HG03575 (cell line): ENCODE data around the gene ZNF268.
A peak's percentile ranks its signal among the peaks of the same experiment; 100 is the strongest.

Source experiments
- ATAC-seq: cut with Tn5 transposase; IDR thresholded peaks from one replicate; pipeline ENCODE4 v1.9.1; 2021; ENCODE audit not compliant: unreplicated experiment, insufficient number of reproducible peaks, low FRiP score; ENCODE audit errors: extremely low read depth

Gene ZNF268

GRCh38 chr12:133181238-133181959 is at the start of gene ZNF268:
ZNF268 (plus strand) TSS chr12:133181495; CDS start chr12:133181998, 503 bp downstream.
- ATAC-seq: peak; percentile 71

DNA sequence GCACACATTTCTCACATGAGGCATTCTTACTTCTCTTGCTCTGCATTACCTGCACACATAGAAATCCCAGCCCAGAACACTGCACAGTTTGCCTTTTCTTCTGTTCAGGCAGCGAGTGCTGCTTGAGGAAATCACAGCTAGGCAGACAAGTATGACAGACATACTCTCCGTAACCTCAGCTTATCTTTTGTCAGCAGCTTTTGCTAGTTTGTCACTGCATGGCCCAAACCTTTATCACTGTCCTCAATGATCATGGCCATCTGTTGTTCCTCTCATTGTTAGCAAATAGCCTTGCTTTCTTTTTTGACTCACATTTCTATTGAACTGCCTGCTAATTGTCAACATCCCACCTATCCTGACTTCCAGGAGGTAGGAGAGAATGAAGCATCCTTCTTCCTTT is 45.5 kb upstream of the ZNF268 start:
- ATAC-seq: no peak

GRCh38 chr12:133145981-133146380 is 35.3 kb upstream of the ZNF268 start:
- ATAC-seq: no peak

- no peak for ATAC-seq
Measured at GRCh38 chr12:133156125-133156690, 25.1 kb upstream of the ZNF268 start.

DNA sequence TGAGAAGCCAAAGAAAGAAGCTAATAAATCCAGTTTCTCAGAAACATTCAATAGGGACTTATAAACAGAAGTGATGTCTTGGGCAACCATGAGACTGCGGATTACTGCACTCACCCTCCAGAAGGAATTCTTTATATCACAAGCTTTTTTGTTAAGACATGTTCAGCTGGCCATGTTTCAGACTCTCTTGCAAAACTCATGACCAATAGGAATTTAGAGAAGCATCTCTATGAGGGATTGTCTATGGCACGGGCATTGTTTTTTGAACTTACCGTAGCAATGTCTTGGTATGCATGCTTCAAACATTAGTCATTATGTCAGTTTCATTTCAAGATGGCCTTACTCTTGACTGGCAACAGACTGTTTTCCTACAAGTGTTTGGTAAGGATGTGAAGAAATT is 15.5 kb upstream of the ZNF268 start:
- no peak for ATAC-seq

DNA sequence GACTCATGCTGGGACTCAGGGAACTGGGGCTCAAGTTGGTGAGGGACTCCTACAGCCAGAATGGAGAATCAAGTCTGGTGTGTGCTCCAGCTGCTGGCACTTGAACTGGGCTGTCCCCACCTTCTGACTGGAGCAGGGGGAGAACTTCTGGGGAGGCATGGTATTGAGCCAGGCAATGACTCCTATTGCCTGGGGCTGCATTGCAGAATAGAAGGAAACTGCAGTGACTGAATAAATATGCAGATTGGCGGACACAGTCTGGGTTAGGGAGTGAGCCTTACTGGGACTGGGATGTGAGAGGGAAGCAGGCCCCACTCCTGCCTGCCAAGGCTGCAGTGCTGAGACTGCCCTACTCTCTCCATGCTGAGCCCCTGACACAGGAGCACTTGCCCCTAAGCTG is 8.8 kb upstream of the ZNF268 start:
- ATAC-seq: no peak

GRCh38 chr12:133174901-133175300 is 6.4 kb upstream of the ZNF268 start:
- ATAC-seq: no peak

GRCh38 chr12:133180669-133181068 is 626 bp upstream of the ZNF268 start:
- ATAC-seq: no peak

- ATAC-seq: no peak
Measured at GRCh38 chr12:133190176-133190575, 8.9 kb downstream of the ZNF268 start.

DNA sequence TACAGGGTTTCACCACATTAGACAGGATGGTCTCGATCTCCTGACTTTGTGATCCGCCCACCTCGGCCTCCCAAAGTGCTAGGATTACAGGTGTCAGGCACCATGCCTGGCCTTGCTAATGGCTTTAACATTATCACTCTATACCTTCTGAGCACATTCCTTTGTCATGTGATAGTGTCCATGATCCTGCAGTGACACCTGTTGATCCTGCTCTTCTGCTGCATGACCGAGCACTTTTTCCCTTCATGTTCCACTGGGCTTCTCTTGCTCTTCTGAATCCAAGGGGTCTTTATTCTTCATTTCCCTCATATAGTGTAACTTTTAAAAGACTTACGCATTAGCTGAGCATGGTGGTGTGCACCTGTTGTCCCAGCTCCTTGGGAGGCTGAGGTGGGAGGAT is 11.6 kb downstream of the ZNF268 start:
- ATAC-seq: no peak

GRCh38 chr12:133201888-133202287 is 20.6 kb downstream of the ZNF268 start:
- no peak for ATAC-seq

- ATAC-seq: no peak
Measured at GRCh38 chr12:133202493-133203343, 21.4 kb downstream of the ZNF268 start.

GRCh38 chr12:133203344-133204263 is 22.3 kb downstream of the ZNF268 start:
- ATAC-seq: no peak

DNA sequence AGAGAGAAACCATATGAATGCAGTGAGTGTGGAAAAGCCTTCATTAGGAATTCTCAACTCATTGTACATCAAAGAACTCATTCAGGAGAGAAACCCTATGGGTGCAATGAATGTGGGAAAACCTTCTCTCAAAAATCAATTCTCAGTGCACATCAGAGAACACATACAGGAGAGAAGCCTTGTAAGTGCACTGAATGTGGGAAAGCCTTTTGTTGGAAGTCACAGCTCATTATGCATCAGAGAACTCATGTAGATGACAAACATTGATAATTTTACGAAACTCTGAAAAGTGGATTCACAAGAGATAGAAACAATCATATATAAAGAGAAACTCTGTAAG is 22.9 kb downstream of the ZNF268 start:
- no peak for ATAC-seq

GRCh38 chr12:133206390-133206789 is 25.1 kb downstream of the ZNF268 start:
- ATAC-seq: no peak

- ATAC-seq: no peak
Measured at GRCh38 chr12:133215724-133216123, 34.4 kb downstream of the ZNF268 start.

- ATAC-seq: no peak
Measured at GRCh38 chr12:133217219-133217618, 35.9 kb downstream of the ZNF268 start.

- ATAC-seq: no peak
Measured at GRCh38 chr12:133220521-133220920, 39.2 kb downstream of the ZNF268 start.

- no peak for ATAC-seq
Measured at GRCh38 chr12:133221241-133221640, 39.9 kb downstream of the ZNF268 start.
